Endothelial cell of umbilical vein (primary cell): ENCODE results near the gene RPS19. TPM values are rescaled to one million over a fixed set of nuclear protein-coding genes. Genes with fewer than 3 reads are reported as not detected.

Experiments
- BruUV-seq: library from RNA; stranded (reverse); fragments of 400-500 nt; replicated peaks from 2 replicates; lab custom pipeline; 2021; lab: Mats Ljungman, UMichigan
- CTCF ChIA-PET: fragments of 300-600, 350-600 bp; sonication (Branson Sonifier 250); formaldehyde crosslinking; loops from one replicate; lab custom pipeline; 2021; ENCODE audit warnings: antibody characterized with exemption, inconsistent platforms; lab: Charles Lee
- POLR2A ChIA-PET: fragments of 300-600, 350-600 bp; sonication (Branson Sonifier 250); formaldehyde crosslinking; loops from one replicate; lab custom pipeline; 2021; ENCODE audit warnings: antibody characterized with exemption, inconsistent platforms; lab: Charles Lee
- DNase-seq: peaks from one replicate; pipeline ENCODE4 v3.0.0-alpha.2; 2011; ENCODE audit warnings: low read depth, low spot score
- FAIRE-seq: peaks from 2 replicates; lab custom pipeline; 2011; peaks lifted over from hg19 to GRCh38; lab: Jason Lieb, UNC
- H2AFZ ChIP-seq: 2 replicates; pipeline ENCODE4 v1.6.0; 2012; ENCODE audit warnings: low read depth, low read length, control low read depth, inconsistent platforms
- H3K27ac ChIP-seq: 2 replicates; pipeline ENCODE4 v1.5.1; 2011; ENCODE audit warnings: low read depth, mild to moderate bottlenecking, control low read depth, low read length, moderate library complexity; ENCODE audit not compliant: insufficient read depth
- H3K27me3 ChIP-seq, 2 experiments: 2 replicates each; pipeline versions ENCODE4 v1.6.0 to v1.6.1; 2011; ENCODE audit warnings: low read length in 2 of 2, mixed read lengths in 1 of 2; ENCODE audit not compliant: control insufficient read depth in 2 of 2, insufficient read depth in 2 of 2
- H3K36me3 ChIP-seq, 2 experiments: 2 replicates in 1 of 2; 3 replicates in 1 of 2; pipeline ENCODE4 v1.5.1; 2011; ENCODE audit warnings: low read length in 2 of 2, mild to moderate bottlenecking in 1 of 2, moderate library complexity in 1 of 2; ENCODE audit not compliant: control insufficient read depth in 2 of 2, insufficient read depth in 2 of 2; ENCODE audit errors: extremely low read depth in 1 of 2
- H3K4me1 ChIP-seq: 3 replicates; pipeline ENCODE4 v1.5.1; 2011; ENCODE audit warnings: mild to moderate bottlenecking, low read length; ENCODE audit not compliant: control insufficient read depth, insufficient read depth; ENCODE audit errors: extremely low read depth
- H3K4me2 ChIP-seq: 2 replicates; pipeline ENCODE4 v1.6.1; 2011; ENCODE audit warnings: low read length, control low read depth, mixed read lengths; ENCODE audit not compliant: insufficient read depth
- H3K4me3 ChIP-seq, 3 experiments: fragments of 200-600 bp in 1 of 3; sonication (generic), shearing (Covaris generic) in 1 of 3; replicated peaks in 1 of 3; 2 replicates each; pipeline ENCODE4 v1.5.1; 2011 to 2016; ENCODE audit warnings: control low read depth in 3 of 3, low read length in 3 of 3, mild to moderate bottlenecking in 2 of 3, inconsistent platforms in 1 of 3, low read depth in 1 of 3, moderate library complexity in 1 of 3; ENCODE audit not compliant: insufficient read depth in 1 of 3
- H3K79me2 ChIP-seq: 2 replicates; pipeline ENCODE4 v1.6.0; 2012; ENCODE audit warnings: low read length, inconsistent platforms; ENCODE audit not compliant: control insufficient read depth, insufficient read depth
- H3K9ac ChIP-seq: replicated peaks from 2 replicates; pipeline ENCODE3; 2011; ENCODE audit warnings: low read length, control low read depth; ENCODE audit not compliant: insufficient read depth; ENCODE audit errors: extremely low read depth
- H3K9me1 ChIP-seq: replicated peaks from 3 replicates; pipeline ENCODE4 v1.6.0; 2011; ENCODE audit warnings: mild to moderate bottlenecking, low read length; ENCODE audit not compliant: control insufficient read depth, insufficient read depth; ENCODE audit errors: extremely low read depth
- H3K9me3 ChIP-seq: replicated peaks from 2 replicates; pipeline ENCODE4 v1.5.1; 2012; ENCODE audit warnings: low read length, inconsistent platforms; ENCODE audit not compliant: control insufficient read depth, insufficient read depth
- H4K20me1 ChIP-seq: replicated peaks from 2 replicates; pipeline ENCODE3; 2011; ENCODE audit warnings: mild to moderate bottlenecking, low read length; ENCODE audit not compliant: control insufficient read depth, insufficient read depth; ENCODE audit errors: extremely low read depth
- EZH2 ChIP-seq: IDR thresholded peaks from 2 replicates; pipeline ENCODE4 v1.6.1; 2012; ENCODE audit warnings: borderline replicate concordance, low read depth, mild to moderate bottlenecking, moderate library complexity, low read length, inconsistent platforms; ENCODE audit not compliant: severe bottlenecking
- GATA2 ChIP-seq: IDR thresholded peaks from 2 replicates; pipeline ENCODE4 v1.7.0; 2011; ENCODE audit warnings: low read depth, mild to moderate bottlenecking, moderate library complexity, mixed read lengths, low read length; ENCODE audit not compliant: insufficient read length, insufficient read depth
- POLR2AphosphoS5 ChIP-seq: IDR thresholded peaks from 2 replicates; pipeline ENCODE4 v1.6.1; 2012; ENCODE audit warnings: low read depth, mild to moderate bottlenecking, control low read depth, low read length, moderate library complexity; ENCODE audit not compliant: insufficient read depth
- dilution Hi-C: fragments of 300-500 bp; cut with MboI; formaldehyde crosslinking; loops from one replicate; pipeline ENCODE4 v1.15.0; 2019; ENCODE audit warnings: low sequenced_read_pairs; ENCODE audit not compliant: extremely low pct_ligation_motif_present
- intact Hi-C: fragments of 100-400 bp; cut with micrococcal nuclease; formaldehyde crosslinking; loops from one replicate; pipeline ENCODE4 v1.10.0; 2022
- polyA plus RNA-seq, 4 experiments: library from polyadenylated mRNA; depleted of rRNA in 3 of 4; stranded (reverse) in 3 of 4; unstranded in 1 of 4; fragments of >200 nt; gene quantifications; 2 replicates each; pipeline versions ENCODE4 v1.2.1 to v1.2.3, GENCODE V29; 2011 to 2012; ENCODE audit warnings: missing spikeins in 1 of 4
- total RNA-seq: library from RNA; stranded (reverse); gene quantifications from 2 replicates; pipeline ENCODE4 v1.2.3, GENCODE V29; 2021

The RPS19 gene
- total and polyA plus RNA-seq, 2 donors (not counting 3 experiments of a cell fraction or from before 2014, with no cell fraction given), result 2,234 to 4,353 TPM

GRCh38 chr19:41910240-41910991, 50.4 kb downstream of the RPS19 start:
- Histone ChIP-seq H3K9me1 (no peaks in the 10 kb centered on the region), H3K36me3 (peaks cover 0 to 13% of the 10 kb centered on the region in 2 experiments), H4K20me1 (no peaks in the 10 kb centered on the region), H3K4me2 (no peak overlapping the region), H2AFZ (no peak overlapping the region), H3K9ac (no peak overlapping the region), H3K9me3 (no peaks in the 10 kb centered on the region), H3K27me3 (peaks cover 33 to 41% of the 10 kb centered on the region in 2 experiments), H3K4me1 (no peaks in the 10 kb centered on the region), H3K79me2 (no peaks in the 10 kb centered on the region), H3K4me3 (no peak overlapping the region), H3K27ac (no peak overlapping the region)
- intact Hi-C loops, result no loop called here
- ChIA-PET CTCF (interaction anchor here (0.6 kb wide), 1 partner anchor 28 kb away, joined by 5 read pairs; no protein-coding TSS in a partner anchor), POLR2A (interaction anchor here (0.6 kb wide), 1 partner anchor 11 kb away, joined by 7 read pairs; no protein-coding TSS in a partner anchor)
- no TSS peak for BruUV-seq
- no peak for DNase-seq
- TF ChIP-seq POLR2AphosphoS5, result no peak
- peak; percentile 20 for TF ChIP-seq EZH2
- dilution Hi-C loops, result no loop called here
- FAIRE-seq, result no peak

DNA sequence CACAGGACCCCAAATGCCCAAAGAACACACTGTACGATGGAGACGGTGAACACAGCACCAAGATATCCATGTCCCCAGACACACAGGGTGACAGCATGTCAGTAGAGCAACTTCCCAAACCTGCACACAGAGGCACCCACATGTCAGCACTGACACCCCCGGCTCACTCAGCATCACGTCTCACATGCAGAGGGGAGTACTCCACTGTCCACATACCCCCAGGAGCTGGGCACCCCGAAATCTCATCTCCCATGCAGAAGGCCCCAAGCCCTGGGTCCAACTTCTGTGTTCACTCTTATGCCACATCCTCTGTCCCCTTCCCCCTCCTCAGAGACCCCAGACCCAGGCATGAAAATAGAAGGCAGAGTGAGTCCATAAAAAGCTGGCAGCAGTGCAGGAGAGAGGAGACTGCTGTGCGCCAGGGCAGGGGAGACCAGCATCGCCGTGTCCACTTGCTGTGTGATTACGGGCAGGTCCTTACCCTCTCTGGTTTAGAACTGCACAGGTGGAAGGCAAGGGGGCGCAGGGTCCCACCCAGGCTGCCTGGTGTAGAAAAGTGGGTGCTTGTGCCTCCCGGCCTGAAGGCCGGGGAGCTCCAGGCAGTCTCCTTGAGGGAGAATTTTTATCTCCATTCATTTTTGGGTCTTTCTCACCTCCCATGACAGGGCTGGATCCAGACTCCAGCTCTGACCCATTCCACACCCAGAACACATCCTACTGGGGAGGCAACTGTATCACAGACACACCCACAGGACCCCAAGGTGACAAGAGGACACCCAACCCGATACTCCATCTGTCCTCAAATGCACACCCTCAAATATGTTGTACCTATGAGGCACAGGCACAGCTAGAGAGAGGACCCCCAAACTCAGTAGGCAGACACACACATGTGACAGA, 51.2 kb downstream of the RPS19 start:
- POLR2A ChIA-PET, result interaction anchor here (0.6 kb wide), 1 partner anchor 12 kb away, joined by 7 read pairs; no protein-coding TSS in a partner anchor
- no peak overlapping the region for H3K4me3 ChIP-seq
- peaks cover 0 to 6% of the 10 kb centered on the region in 2 experiments for H3K36me3 ChIP-seq
- no peak overlapping the region for H3K9ac ChIP-seq
- no peak overlapping the region for H3K4me2 ChIP-seq
- no peaks in the 10 kb centered on the region for H4K20me1 ChIP-seq
- H3K79me2 ChIP-seq, result no peaks in the 10 kb centered on the region
- TSS peak; percentile 5 for BruUV-seq
- H3K9me3 ChIP-seq, result no peaks in the 10 kb centered on the region
- TF ChIP-seq POLR2AphosphoS5, result peak; percentile 29
- TF ChIP-seq GATA2, result no peak
- H3K27me3 ChIP-seq, result peaks cover 37 to 47% of the 10 kb centered on the region in 2 experiments
- FAIRE-seq (no peak), DNase-seq (no peak)
- intact Hi-C loops (no loop called here), dilution Hi-C loops (no loop called here)
- H3K4me1 ChIP-seq, result no peaks in the 10 kb centered on the region
- no peaks in the 10 kb centered on the region for H3K9me1 ChIP-seq
- CTCF ChIA-PET, result no interaction called here
- no peak overlapping the region for H2AFZ ChIP-seq
- H3K27ac ChIP-seq, result no peak overlapping the region
